ENCODE results near the gene SLIT1. TPM values are rescaled to one million over a fixed set of nuclear protein-coding genes. Genes with fewer than 3 reads are reported as not detected.

Gene SLIT1
- polyA plus RNA-seq, 3 donors from 2014 or later: 0.07 to 0.36 TPM; not detected in 1

DNA sequence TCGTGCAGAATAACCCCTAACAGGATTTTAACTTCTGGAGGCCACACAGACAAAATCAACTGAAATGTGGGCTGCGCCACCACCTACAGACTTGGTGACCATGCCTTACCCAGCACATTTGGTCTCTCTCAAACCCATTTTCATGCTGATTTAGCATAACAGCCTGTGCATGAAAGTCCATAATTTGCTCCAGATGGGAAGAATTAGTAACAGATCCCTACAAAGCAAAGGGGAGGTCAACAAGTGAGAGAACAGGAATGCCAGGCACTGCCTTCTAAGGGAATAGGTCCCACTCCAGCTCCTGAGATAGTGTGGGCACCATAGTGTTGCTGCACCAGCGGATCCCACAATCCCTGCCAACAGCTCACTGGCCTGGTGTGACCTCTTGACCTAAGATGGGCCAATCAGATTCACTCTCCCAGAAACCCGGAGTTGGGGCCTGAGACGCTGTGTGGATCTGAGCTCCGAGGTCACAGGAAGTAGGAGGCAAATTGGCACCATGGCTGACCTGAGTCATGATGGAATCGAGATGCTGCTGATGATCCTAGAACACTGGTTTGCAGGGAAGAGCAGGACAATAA is 32.4 kb downstream of the SLIT1 start:
- no peak overlapping the region for H3K27ac Mint-ChIP-seq
- H3K27me3 Mint-ChIP-seq (ENCODE audit: low read depth in 3 of 3): peaks cover 0 to 3% (median 0%) of the 10 kb centered on the region in 3 donors
- H3K36me3 Mint-ChIP-seq: no peaks in the 10 kb centered on the region
- H3K9me3 Mint-ChIP-seq: no peaks in the 10 kb centered on the region
- no peaks in the 10 kb centered on the region for H3K4me1 Mint-ChIP-seq
- DNase-seq: no peak
- H3K4me3 Mint-ChIP-seq: no peak overlapping the region

DNA sequence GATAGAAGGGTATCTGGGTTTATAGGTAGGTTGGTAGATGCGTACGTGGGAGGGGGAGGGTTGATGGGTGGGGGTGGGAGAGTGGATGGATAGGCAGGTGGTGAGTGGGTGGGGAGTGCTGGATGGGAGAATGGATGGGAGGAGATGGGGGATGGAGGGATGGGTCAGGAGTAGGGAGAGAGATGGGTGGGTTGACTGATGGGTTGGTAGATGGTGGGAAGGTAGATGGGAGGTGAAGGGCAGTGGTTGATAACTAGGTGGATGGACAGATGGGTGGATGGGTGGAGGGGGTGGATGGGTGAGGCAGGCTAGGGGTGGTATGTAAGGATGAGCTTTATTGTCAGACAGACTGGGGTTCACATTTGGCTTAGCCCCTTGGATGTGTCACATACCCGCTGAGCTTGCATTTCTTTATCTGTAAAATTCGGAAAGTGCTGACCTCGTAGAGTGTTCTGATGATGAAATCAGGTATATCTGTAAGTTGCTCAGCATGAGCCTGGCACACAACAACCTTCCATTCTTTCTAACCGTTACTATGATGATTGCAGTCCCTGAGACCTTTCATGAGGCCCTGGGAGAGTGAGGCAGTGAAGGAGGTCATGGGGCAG is 34.3 kb downstream of the SLIT1 start:
- DNase-seq: no peak
- Mint-ChIP-seq H3K27me3 (ENCODE audit: low read depth in 3 of 3) (peaks cover 3 to 4% (median 3%) of the 10 kb centered on the region in 3 donors), H3K27ac (no peak overlapping the region), H3K4me3 (no peak overlapping the region), H3K9me3 (no peaks in the 10 kb centered on the region), H3K36me3 (no peaks in the 10 kb centered on the region), H3K4me1 (no peaks in the 10 kb centered on the region)

GRCh38 chr10:97150616-97151015 is 35.1 kb downstream of the SLIT1 start:
- H3K27ac Mint-ChIP-seq: no peak overlapping the region
- no peaks in the 10 kb centered on the region for H3K4me1 Mint-ChIP-seq
- H3K27me3 Mint-ChIP-seq (ENCODE audit: low read depth in 3 of 3): peaks cover 3 to 4% (median 3%) of the 10 kb centered on the region in 3 donors
- H3K36me3 Mint-ChIP-seq: no peaks in the 10 kb centered on the region
- no peak overlapping the region for H3K4me3 Mint-ChIP-seq
- no peak for DNase-seq
- no peaks in the 10 kb centered on the region for H3K9me3 Mint-ChIP-seq

DNA sequence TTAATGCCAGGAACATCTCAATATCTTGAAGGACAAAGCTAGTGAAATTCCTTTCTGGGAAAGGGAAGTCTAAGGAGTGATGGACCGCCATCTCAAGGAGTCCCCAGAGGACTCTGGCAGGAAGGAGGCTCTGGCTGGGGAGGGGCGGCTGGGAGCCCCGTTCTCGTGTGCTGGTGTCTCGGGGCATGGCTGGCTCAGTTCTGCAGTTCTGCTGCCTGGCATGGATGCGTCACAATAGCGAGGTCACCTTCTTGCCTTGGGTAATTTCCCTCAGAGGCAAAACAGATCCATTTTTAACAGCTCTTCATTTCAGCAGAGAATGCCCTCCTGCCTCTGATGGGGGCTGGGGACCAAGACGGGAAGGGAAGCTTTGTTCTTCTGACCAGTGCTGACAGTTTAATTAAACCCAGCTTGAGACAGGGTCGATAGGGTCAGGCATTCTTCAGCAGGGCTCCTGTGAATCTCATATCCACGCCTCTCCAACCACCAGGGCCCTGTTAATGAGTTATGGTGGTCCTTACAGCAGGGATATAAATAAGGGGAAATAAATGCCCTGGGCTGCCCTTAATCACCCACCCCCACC is 35.7 kb downstream of the SLIT1 start:
- Mint-ChIP-seq H3K36me3 (no peaks in the 10 kb centered on the region), H3K27me3 (ENCODE audit: low read depth in 3 of 3) (peaks cover 1 to 4% (median 3%) of the 10 kb centered on the region in 3 donors), H3K27ac (no peak overlapping the region), H3K4me1 (no peaks in the 10 kb centered on the region), H3K4me3 (no peak overlapping the region), H3K9me3 (no peaks in the 10 kb centered on the region)
- DNase-seq: no peak

DNA sequence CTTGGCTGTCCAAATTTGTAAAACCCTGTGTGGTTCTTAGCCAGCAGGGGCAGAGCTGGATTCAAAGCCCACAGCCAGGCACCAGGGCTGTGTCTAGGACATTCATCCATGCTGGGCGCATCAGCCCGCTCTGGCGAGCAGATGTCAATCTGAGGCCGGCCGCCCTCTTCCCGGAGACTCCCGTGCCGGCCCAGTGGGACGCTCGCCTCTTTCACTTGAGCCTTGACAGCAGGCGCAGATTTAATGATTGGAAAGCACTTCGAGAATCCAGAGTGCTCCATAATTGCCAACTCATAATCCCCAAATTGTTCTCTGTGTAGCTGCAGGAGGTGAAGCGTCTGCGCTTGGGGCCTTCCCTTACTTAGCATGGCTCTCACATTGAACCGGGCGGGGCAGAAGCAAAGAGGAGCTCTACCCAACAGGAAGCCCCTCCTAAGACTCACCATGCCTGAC is 36.7 kb downstream of the SLIT1 start:
- H3K27me3 Mint-ChIP-seq (ENCODE audit: low read depth in 3 of 3): peaks cover 0 to 4% (median 3%) of the 10 kb centered on the region in 3 donors

DNA sequence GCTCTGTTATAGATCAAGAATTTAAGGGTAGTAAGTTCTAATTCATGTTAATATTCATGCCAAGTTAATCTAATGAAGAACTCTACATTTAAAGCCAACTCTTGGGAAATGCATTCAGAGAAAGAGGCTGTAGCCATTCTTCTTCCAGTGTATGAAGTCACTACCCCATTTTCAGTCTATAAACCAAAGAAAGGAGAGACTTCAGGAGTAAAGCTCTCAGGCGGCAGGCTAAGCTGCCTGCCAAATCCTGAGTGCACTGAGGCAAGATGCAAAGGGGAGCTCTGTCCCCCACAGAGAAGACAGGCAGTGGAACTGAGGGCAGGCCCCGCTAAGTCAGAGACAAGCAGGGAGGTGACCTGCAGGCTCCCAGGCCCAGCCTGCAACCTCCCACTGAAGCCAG is 41.5 kb downstream of the SLIT1 start:
- Mint-ChIP-seq H3K36me3 (no peaks in the 10 kb centered on the region), H3K4me1 (no peaks in the 10 kb centered on the region), H3K9me3 (no peaks in the 10 kb centered on the region), H3K27me3 (ENCODE audit: low read depth in 3 of 3) (peaks cover 2 to 13% (median 4%) of the 10 kb centered on the region in 3 donors), H3K27ac (no peak overlapping the region), H3K4me3 (no peak overlapping the region)
- DNase-seq: no peak

More for the DNA sequence above, 36.7 kb downstream of the SLIT1 start:
- no peaks in the 10 kb centered on the region for H3K36me3 Mint-ChIP-seq
- H3K4me1 Mint-ChIP-seq: no peaks in the 10 kb centered on the region
- H3K27ac Mint-ChIP-seq: no peak overlapping the region
- no peaks in the 10 kb centered on the region for H3K9me3 Mint-ChIP-seq
- DNase-seq: no peak
- no peak overlapping the region for H3K4me3 Mint-ChIP-seq

- no peak for DNase-seq
- Mint-ChIP-seq H3K4me1 (no peaks in the 10 kb centered on the region), H3K27me3 (ENCODE audit: low read depth in 3 of 3) (peaks cover 2 to 13% (median 4%) of the 10 kb centered on the region in 3 donors), H3K36me3 (no peaks in the 10 kb centered on the region), H3K27ac (no peak overlapping the region), H3K9me3 (no peaks in the 10 kb centered on the region), H3K4me3 (no peak overlapping the region)
These were observed 42.9 kb downstream of the SLIT1 start for GRCh38 chr10:97142834-97143233.

DNA sequence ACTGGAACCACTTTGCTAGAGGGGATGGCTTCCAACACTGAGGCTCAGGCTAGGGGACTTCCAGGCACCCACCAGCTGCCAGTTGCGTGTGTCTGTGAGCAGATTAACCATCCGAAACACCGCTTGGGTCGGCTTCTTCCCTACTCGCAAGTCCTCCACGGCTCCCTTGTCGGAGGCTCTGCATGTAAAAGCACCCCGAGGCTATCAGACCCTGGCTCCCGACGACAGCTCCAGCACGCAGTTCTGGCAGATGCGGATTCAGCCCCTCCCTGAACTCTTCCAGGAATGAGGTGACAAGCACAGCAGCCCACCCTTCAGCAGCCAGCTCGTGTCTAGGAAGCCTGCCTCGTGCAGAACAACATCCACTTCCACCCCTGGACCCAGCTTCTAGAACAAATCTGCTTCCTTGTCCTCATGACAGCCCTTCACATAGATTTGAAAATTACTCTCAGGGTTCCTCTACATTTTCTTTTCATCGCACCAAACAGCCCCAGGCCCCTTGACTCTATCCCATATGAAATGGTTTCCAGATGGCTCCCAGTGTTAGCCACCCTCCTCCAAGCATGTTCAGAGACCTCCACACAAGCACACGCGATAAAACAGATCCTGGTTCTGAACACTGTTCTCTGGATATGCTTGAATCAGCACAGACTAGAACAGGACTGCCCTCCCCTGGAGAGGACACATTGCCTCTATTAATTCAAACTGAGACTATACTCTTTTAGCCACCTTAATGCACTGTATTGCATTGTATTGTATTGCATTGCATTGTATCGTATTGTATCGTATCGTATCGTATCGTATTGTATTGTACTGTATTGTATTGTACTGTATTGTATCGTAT is 44.6 kb downstream of the SLIT1 start:
- Mint-ChIP-seq H3K36me3 (no peaks in the 10 kb centered on the region), H3K9me3 (no peaks in the 10 kb centered on the region), H3K4me1 (no peaks in the 10 kb centered on the region), H3K27me3 (ENCODE audit: low read depth in 3 of 3) (peaks cover 1 to 10% (median 2%) of the 10 kb centered on the region in 3 donors), H3K4me3 (no peak overlapping the region), H3K27ac (no peak overlapping the region)
- DNase-seq: no peak

DNA sequence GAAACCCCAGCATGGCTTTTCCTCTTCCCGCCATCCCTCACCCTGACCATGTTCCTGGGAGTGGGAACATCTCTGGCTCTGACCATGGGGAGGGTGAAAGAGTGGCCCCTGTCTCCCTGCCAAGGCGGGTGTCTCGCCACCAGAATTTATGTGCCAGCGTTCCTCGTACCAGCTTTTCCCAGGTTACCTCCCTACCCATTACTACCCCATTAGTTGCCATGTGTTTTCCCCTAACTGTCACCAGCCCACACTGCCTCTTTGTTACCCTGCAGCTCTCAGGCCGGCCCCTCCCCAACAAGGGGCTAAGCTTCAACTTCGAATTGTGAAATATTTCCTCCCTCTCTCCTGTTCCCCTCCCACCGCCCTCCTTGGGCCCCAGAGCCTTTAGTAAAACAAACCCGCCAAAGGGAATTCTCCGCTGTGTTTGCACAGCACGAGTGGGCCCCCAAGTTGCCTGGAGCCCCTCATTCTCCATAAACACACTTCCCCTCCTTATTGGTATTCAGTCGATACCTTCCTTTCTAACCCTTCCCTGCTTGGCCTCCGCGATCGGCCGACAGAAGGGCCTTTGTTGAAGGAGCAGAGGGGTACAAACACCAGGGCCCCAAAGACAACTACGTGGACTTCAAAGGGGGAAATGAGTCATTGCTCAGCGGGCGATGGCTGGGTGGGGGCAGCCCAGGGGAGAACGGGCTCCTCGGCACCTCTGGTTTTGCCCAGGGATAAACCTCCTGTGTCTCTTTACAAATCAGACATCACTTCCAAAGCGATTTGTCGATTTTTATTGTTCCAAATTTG is 45.5 kb downstream of the SLIT1 start:
- H3K27ac Mint-ChIP-seq: no peak overlapping the region
- H3K4me3 Mint-ChIP-seq: no peak overlapping the region
- no peaks in the 10 kb centered on the region for H3K36me3 Mint-ChIP-seq
- H3K9me3 Mint-ChIP-seq: no peaks in the 10 kb centered on the region
- H3K4me1 Mint-ChIP-seq: no peaks in the 10 kb centered on the region
- peaks cover 1 to 10% (median 2%) of the 10 kb centered on the region in 3 donors for H3K27me3 Mint-ChIP-seq (ENCODE audit: low read depth in 3 of 3)
- no peak for DNase-seq

DNA sequence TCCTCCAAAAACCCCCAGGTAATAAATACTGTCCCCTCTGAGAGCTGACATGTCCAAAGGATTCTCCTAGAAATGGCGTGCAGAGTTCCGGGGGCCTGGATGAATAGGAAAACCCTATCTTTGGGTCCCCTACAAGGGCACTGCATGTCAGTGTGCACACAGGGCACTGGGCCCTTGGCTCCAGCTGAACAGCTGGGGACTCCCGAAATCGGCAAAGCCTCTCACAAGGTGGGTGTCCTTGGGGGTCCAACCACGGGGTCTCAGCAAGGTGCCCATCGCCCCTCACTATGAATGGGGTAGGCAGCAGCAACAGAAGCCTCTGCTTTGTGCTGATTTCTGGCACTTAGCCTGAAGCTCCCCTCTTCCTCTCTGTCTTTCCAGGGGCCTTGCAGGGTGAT is 46.1 kb downstream of the SLIT1 start:
- no peak overlapping the region for H3K4me3 Mint-ChIP-seq
- H3K9me3 Mint-ChIP-seq: no peaks in the 10 kb centered on the region
- H3K4me1 Mint-ChIP-seq: no peaks in the 10 kb centered on the region
- H3K27ac Mint-ChIP-seq: no peak overlapping the region
- no peaks in the 10 kb centered on the region for H3K36me3 Mint-ChIP-seq
- peaks cover 1 to 10% (median 2%) of the 10 kb centered on the region in 3 donors for H3K27me3 Mint-ChIP-seq (ENCODE audit: low read depth in 3 of 3)
- no peak for DNase-seq

- H3K4me3 Mint-ChIP-seq: no peak overlapping the region
- H3K9me3 Mint-ChIP-seq: no peaks in the 10 kb centered on the region
- DNase-seq: no peak
- H3K27ac Mint-ChIP-seq: no peak overlapping the region
- no peaks in the 10 kb centered on the region for H3K4me1 Mint-ChIP-seq
- peaks cover 1 to 11% (median 2%) of the 10 kb centered on the region in 3 donors for H3K27me3 Mint-ChIP-seq (ENCODE audit: low read depth in 3 of 3)
- no peaks in the 10 kb centered on the region for H3K36me3 Mint-ChIP-seq
These were observed 46.9 kb downstream of the SLIT1 start for GRCh38 chr10:97138846-97139245.

- Mint-ChIP-seq H3K4me3 (no peak overlapping the region), H3K36me3 (no peaks in the 10 kb centered on the region), H3K9me3 (no peaks in the 10 kb centered on the region), H3K27ac (no peak overlapping the region), H3K27me3 (ENCODE audit: low read depth in 3 of 3) (peaks cover 1 to 11% (median 2%) of the 10 kb centered on the region in 3 donors), H3K4me1 (no peaks in the 10 kb centered on the region)
- DNase-seq: no peak
These were observed 47.6 kb downstream of the SLIT1 start for GRCh38 chr10:97138174-97138573.

DNA sequence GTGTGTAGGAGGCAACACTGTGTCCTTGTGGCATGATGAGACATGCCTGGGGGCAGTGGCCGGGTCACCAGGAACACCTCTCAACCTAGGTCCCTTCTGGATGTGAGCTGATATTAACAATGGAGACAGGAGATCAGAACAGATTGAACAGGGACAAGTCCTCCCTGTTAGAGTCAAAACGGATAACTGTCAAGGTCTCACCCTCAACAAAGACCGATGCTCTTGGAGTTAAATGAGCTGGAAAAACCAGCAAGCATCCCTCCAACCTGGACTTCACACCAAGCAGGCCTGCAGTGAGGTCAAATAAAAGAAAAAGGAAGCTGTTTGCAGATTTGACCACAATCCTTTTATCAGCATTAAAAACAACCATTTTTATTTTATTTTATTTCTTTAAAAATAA is 49.0 kb downstream of the SLIT1 start:
- Mint-ChIP-seq H3K27ac (no peak overlapping the region), H3K4me3 (no peak overlapping the region), H3K4me1 (no peaks in the 10 kb centered on the region), H3K9me3 (no peaks in the 10 kb centered on the region), H3K27me3 (ENCODE audit: low read depth in 3 of 3) (peaks cover 4 to 11% (median 5%) of the 10 kb centered on the region in 3 donors), H3K36me3 (no peaks in the 10 kb centered on the region)
- no peak for DNase-seq

Data from immature natural killer cell (primary cell).